ENCODE measurements around the gene RHEBL1.
A peak's percentile ranks its signal among the peaks of the same experiment; 100 is the strongest.

Gene RHEBL1

GRCh38 chr12:49104822-49105221 lies 35.0 kb upstream of the RHEBL1 start:
- DNase-seq (ENCODE audit: extremely low read depth, low read depth): no peak
- no peak for TF ChIP-seq CTCF (IDR thresholded peaks at IDR 0.05; ENCODE audit: low read depth, low read length)

GRCh38 chr12:49100380-49100779 lies 30.6 kb upstream of the RHEBL1 start:
- no peak for DNase-seq (ENCODE audit: extremely low read depth, low read depth)
- TF ChIP-seq CTCF (IDR thresholded peaks at IDR 0.05; ENCODE audit: low read depth, low read length): no peak

- no peak for DNase-seq (ENCODE audit: extremely low read depth, low read depth)
- no peak for TF ChIP-seq CTCF (IDR thresholded peaks at IDR 0.05; ENCODE audit: low read depth, low read length)
Observed at GRCh38 chr12:49098703-49099102, 28.9 kb upstream of the RHEBL1 start.

GRCh38 chr12:49098035-49098451 lies 28.3 kb upstream of the RHEBL1 start:
- peak; percentile 80 for TF ChIP-seq CTCF (IDR thresholded peaks at IDR 0.05; ENCODE audit: low read depth, low read length)
- no peak for DNase-seq (ENCODE audit: extremely low read depth, low read depth)

- TF ChIP-seq CTCF (IDR thresholded peaks at IDR 0.05; ENCODE audit: low read depth, low read length): no peak
- DNase-seq (ENCODE audit: extremely low read depth, low read depth): no peak
Observed at GRCh38 chr12:49097381-49097780, 27.6 kb upstream of the RHEBL1 start.

GRCh38 chr12:49094975-49095365 lies 25.2 kb upstream of the RHEBL1 start:
- TF ChIP-seq CTCF (IDR thresholded peaks at IDR 0.05; ENCODE audit: low read depth, low read length): no peak
- DNase-seq (ENCODE audit: extremely low read depth, low read depth): no peak

- no peak for DNase-seq (ENCODE audit: extremely low read depth, low read depth)
Observed at GRCh38 chr12:49094160-49094974, 24.6 kb upstream of the RHEBL1 start, which contains the start of gene DHH. Gene DHH, minus strand, starts transcription at chr12:49094801. Its CDS starts 289 bp downstream, at chr12:49094512.

More at GRCh38 chr12:49094160-49094974, 24.6 kb upstream of the RHEBL1 start, which contains the start of gene DHH:
- no peak for TF ChIP-seq CTCF (IDR thresholded peaks at IDR 0.05; ENCODE audit: low read depth, low read length)
